SK-N-SH treated with all-trans-retinoic acid at 6 μM for 48 hours (cell line): Measurements from ENCODE around the gene EXOSC5.

Source experiments
- ATAC-seq: fragments of 200-7000 bp; cut with Tn5 transposase; 3 replicates; pipeline ENCODE4 v1.9.1; 2020; ENCODE audit warnings: mild to moderate bottlenecking, moderate library complexity
- ARNTL ChIP-seq: fragments of 450-650 bp; formaldehyde crosslinking; IDR thresholded peaks from 2 replicates; pipeline ENCODE4 v1.5.0; 2020; ENCODE audit warnings: low read depth, mild to moderate bottlenecking, moderate library complexity, borderline replicate concordance
- BACH2 ChIP-seq: fragments of 250-450 bp; sonication (Bioruptor Pico); IDR thresholded peaks from 2 replicates; pipeline ENCODE4 v1.9.0; 2021; ENCODE audit warnings: mild to moderate bottlenecking, borderline replicate concordance
- CSDC2 ChIP-seq: fragments of 250-450 bp; sonication (Bioruptor Pico); IDR thresholded peaks from 2 replicates; pipeline ENCODE4 v1.5.0; 2020; ENCODE audit warnings: mild to moderate bottlenecking, moderate library complexity
- ESRRG ChIP-seq: fragments of 250-450 bp; sonication (Bioruptor Pico); IDR thresholded peaks from 2 replicates; pipeline ENCODE4 v1.6.1; 2021; ENCODE audit warnings: mild to moderate bottlenecking
- ISL1 ChIP-seq: fragments of 250-450 bp; sonication (Bioruptor Pico); IDR thresholded peaks from 2 replicates; pipeline ENCODE4 v2.1.2; 2022; ENCODE audit warnings: mild to moderate bottlenecking, moderate library complexity
- OSR1 ChIP-seq: fragments of 250-450 bp; sonication (Bioruptor Pico); IDR thresholded peaks from 2 replicates; pipeline ENCODE4 v1.8.0; 2022; ENCODE audit warnings: moderate library complexity, mild to moderate bottlenecking, inconsistent platforms
- PPARA ChIP-seq: fragments of 250-450 bp; sonication (Bioruptor Pico); IDR thresholded peaks from 2 replicates; pipeline ENCODE4 v1.5.0; 2020; ENCODE audit warnings: mild to moderate bottlenecking, borderline replicate concordance
- RARB ChIP-seq: fragments of 250-450 bp; sonication (Bioruptor Pico); IDR thresholded peaks from 2 replicates; pipeline ENCODE4 v1.8.0; 2021; ENCODE audit warnings: mild to moderate bottlenecking, moderate library complexity
- SNAI2 ChIP-seq: fragments of 250-450 bp; sonication (Bioruptor Pico); IDR thresholded peaks from 2 replicates; pipeline ENCODE4 v1.5.0; 2020; ENCODE audit warnings: mild to moderate bottlenecking, moderate library complexity
- TCF4 ChIP-seq: fragments of 250-450 bp; sonication (Bioruptor Pico); IDR thresholded peaks from 2 replicates; pipeline ENCODE4 v1.8.0; 2021; ENCODE audit warnings: mild to moderate bottlenecking, moderate library complexity, borderline replicate concordance
- ZC3H10 ChIP-seq: fragments of 250-450 bp; sonication (Bioruptor Pico); IDR thresholded peaks from 2 replicates; pipeline ENCODE4 v1.5.1; 2021; ENCODE audit warnings: mild to moderate bottlenecking, moderate library complexity
- ZFP3 ChIP-seq: fragments of 250-450 bp; sonication (Bioruptor Pico); IDR thresholded peaks from 2 replicates; pipeline ENCODE4 v1.5.0; 2020; ENCODE audit warnings: mild to moderate bottlenecking, moderate library complexity
- ZNF565 ChIP-seq: fragments of 450-650 bp; formaldehyde crosslinking; conservative IDR thresholded peaks from 2 replicates; pipeline ENCODE4 v1.5.0; 2020; ENCODE audit warnings: low read depth, mild to moderate bottlenecking, moderate library complexity
- ZNF70 ChIP-seq: fragments of 450-650 bp; formaldehyde crosslinking; IDR thresholded peaks from 2 replicates; pipeline ENCODE4 v1.5.0; 2020; ENCODE audit warnings: mild to moderate bottlenecking, moderate library complexity
- ZNF8 ChIP-seq: fragments of 450-650 bp; formaldehyde crosslinking; IDR thresholded peaks from 2 replicates; pipeline ENCODE4 v1.5.0; 2020; ENCODE audit warnings: mild to moderate bottlenecking, moderate library complexity
- TF ChIP-seq, protein P1 (sequence below): fragments of 250-450 bp; sonication (Bioruptor Pico); IDR thresholded peaks from 2 replicates; pipeline ENCODE4 v1.8.0; 2020; ENCODE audit warnings: mild to moderate bottlenecking, moderate library complexity, borderline replicate concordance
- TF ChIP-seq, protein P2 (sequence below): fragments of 250-450 bp; sonication (Bioruptor Pico); IDR thresholded peaks from 2 replicates; pipeline ENCODE4 v1.5.1; 2021; ENCODE audit warnings: mild to moderate bottlenecking, moderate library complexity
- TF ChIP-seq, protein P3 (sequence below): fragments of 250-450 bp; sonication (Bioruptor Pico); IDR thresholded peaks from 2 replicates; pipeline ENCODE4 v1.5.0; 2020; ENCODE audit warnings: mild to moderate bottlenecking, moderate library complexity
- TF ChIP-seq, protein P4 (sequence below): fragments of 250-450 bp; sonication (Bioruptor Pico); IDR thresholded peaks from 2 replicates; pipeline ENCODE4 v1.5.1; 2020; ENCODE audit warnings: low read depth, mild to moderate bottlenecking, moderate library complexity
- TF ChIP-seq, protein P5 (sequence below): fragments of 250-450 bp; sonication (Bioruptor Pico); IDR thresholded peaks from 2 replicates; pipeline ENCODE4 v1.8.0; 2021; ENCODE audit warnings: low read depth, mild to moderate bottlenecking, moderate library complexity, borderline replicate concordance

EXOSC5 gene

DNA sequence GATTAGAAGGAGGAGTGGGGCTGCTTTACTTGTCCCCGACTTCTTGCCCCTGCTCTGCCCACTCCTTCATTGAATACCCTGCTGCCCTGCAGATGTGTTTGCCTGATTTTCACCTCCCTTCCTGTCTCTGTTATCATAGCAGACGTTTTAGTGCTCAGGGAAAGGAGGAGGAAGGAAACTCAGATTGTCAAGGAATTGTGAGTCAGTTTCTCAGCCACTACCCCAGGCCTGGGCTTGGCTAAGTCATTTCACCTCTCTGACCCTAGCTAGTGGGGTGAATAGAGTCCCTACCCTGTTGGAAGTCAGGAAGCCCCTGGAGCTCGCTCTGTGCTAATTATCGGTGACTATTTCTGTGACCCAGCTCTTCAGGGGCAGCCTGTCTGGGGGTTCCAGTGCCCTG, 4.3 kb upstream of the EXOSC5 start:
- TF ChIP-seq PPARA (CRISPR knock-in tag) (no peak), ZFP3 (CRISPR knock-in tag) (no peak), CSDC2 (CRISPR knock-in tag) (no peak), ARNTL (CRISPR knock-in tag) (no peak), ESRRG (CRISPR knock-in tag) (no peak)
- TF ChIP-seq, protein P1, sequence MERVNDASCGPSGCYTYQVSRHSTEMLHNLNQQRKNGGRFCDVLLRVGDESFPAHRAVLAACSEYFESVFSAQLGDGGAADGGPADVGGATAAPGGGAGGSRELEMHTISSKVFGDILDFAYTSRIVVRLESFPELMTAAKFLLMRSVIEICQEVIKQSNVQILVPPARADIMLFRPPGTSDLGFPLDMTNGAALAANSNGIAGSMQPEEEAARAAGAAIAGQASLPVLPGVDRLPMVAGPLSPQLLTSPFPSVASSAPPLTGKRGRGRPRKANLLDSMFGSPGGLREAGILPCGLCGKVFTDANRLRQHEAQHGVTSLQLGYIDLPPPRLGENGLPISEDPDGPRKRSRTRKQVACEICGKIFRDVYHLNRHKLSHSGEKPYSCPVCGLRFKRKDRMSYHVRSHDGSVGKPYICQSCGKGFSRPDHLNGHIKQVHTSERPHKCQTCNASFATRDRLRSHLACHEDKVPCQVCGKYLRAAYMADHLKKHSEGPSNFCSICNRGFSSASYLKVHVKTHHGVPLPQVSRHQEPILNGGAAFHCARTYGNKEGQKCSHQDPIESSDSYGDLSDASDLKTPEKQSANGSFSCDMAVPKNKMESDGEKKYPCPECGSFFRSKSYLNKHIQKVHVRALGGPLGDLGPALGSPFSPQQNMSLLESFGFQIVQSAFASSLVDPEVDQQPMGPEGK (CRISPR knock-in tag) = no peak
- no peak for ATAC-seq

DNA sequence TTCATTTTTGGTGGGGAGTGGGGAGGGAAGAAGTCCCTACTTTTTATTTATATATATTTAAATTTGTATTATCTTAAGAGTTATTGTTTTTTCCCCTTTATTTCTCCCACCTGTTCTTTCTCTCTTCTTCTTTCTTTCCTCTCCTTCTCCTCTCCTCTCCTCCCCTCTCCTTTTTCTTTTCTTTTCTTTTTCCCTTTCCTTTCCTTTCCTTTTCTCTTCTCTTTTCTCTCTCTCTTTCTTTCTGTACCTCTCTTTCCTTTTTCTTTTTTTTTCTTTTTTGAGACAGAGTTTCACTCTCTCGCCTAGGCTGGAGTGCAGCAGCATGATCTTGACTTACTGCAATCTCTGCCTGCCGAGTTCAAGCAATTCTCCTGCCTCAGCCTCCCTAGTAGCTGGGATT, 2.4 kb upstream of the EXOSC5 start:
- TF ChIP-seq ESRRG (CRISPR knock-in tag) (no peak), ZNF565 (CRISPR knock-in tag) (no peak), ZNF8 (CRISPR knock-in tag) (no peak), ZNF70 (no peak)
- TF ChIP-seq, protein P2, sequence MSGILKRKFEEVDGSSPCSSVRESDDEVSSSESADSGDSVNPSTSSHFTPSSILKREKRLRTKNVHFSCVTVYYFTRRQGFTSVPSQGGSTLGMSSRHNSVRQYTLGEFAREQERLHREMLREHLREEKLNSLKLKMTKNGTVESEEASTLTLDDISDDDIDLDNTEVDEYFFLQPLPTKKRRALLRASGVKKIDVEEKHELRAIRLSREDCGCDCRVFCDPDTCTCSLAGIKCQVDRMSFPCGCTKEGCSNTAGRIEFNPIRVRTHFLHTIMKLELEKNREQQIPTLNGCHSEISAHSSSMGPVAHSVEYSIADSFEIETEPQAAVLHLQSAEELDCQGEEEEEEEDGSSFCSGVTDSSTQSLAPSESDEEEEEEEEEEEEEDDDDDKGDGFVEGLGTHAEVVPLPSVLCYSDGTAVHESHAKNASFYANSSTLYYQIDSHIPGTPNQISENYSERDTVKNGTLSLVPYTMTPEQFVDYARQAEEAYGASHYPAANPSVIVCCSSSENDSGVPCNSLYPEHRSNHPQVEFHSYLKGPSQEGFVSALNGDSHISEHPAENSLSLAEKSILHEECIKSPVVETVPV (CRISPR knock-in tag) = no peak

DNA sequence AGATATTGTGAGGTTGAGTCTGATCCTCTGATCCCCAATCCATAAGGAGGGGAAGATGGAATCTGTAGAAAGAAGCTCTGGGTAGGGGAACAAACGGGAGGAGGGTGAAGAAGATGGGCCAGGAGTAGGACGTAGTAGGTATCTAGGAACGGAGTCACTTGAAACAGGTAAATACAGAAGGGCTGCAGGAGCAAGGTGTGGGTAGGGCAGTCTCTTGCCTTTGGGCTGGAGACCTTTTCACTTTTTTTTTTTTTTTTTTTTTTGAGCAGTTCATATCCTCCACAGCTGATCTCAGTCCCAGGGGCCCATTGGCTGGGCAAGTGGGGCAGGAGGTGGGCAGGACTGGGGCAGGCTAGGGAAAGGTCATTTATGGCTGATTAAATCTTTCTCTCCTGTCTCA, 1.9 kb upstream of the EXOSC5 start:
- ATAC-seq = no peak
- TF ChIP-seq RARB (CRISPR knock-in tag) (no peak), ZC3H10 (CRISPR knock-in tag) (no peak), ARNTL (CRISPR knock-in tag) (no peak), SNAI2 (no peak), CSDC2 (CRISPR knock-in tag) (no peak)
- TF ChIP-seq, protein P3, sequence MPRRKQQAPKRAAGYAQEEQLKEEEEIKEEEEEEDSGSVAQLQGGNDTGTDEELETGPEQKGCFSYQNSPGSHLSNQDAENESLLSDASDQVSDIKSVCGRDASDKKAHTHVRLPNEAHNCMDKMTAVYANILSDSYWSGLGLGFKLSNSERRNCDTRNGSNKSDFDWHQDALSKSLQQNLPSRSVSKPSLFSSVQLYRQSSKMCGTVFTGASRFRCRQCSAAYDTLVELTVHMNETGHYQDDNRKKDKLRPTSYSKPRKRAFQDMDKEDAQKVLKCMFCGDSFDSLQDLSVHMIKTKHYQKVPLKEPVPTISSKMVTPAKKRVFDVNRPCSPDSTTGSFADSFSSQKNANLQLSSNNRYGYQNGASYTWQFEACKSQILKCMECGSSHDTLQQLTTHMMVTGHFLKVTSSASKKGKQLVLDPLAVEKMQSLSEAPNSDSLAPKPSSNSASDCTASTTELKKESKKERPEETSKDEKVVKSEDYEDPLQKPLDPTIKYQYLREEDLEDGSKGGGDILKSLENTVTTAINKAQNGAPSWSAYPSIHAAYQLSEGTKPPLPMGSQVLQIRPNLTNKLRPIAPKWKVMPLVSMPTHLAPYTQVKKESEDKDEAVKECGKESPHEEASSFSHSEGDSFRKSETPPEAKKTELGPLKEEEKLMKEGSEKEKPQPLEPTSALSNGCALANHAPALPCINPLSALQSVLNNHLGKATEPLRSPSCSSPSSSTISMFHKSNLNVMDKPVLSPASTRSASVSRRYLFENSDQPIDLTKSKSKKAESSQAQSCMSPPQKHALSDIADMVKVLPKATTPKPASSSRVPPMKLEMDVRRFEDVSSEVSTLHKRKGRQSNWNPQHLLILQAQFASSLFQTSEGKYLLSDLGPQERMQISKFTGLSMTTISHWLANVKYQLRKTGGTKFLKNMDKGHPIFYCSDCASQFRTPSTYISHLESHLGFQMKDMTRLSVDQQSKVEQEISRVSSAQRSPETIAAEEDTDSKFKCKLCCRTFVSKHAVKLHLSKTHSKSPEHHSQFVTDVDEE = no peak

More for the DNA sequence above, 2.4 kb upstream of the EXOSC5 start:
- no peak for ATAC-seq

DNA sequence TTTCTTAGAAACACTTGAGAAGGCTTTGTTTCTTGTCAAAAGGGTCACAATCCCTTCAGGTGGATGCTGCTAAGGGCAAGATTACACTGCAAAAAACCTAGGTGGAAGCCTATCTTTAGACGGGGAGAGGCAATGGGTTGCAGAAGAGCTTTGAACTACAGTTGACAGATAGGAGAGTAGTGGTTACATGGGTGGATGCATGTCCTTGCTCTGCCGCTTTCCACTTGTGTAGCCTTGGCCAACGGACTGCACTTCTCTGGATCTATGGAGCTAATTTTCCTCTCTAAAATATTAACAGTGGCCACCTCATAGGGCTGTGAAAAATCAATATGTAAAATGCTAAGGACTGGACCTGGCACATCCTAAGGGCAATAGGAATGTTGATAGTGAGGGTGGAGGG, 1.4 kb upstream of the EXOSC5 start:
- ATAC-seq = no peak
- TF ChIP-seq ZC3H10 (CRISPR knock-in tag) = no peak
- TF ChIP-seq, protein P4, sequence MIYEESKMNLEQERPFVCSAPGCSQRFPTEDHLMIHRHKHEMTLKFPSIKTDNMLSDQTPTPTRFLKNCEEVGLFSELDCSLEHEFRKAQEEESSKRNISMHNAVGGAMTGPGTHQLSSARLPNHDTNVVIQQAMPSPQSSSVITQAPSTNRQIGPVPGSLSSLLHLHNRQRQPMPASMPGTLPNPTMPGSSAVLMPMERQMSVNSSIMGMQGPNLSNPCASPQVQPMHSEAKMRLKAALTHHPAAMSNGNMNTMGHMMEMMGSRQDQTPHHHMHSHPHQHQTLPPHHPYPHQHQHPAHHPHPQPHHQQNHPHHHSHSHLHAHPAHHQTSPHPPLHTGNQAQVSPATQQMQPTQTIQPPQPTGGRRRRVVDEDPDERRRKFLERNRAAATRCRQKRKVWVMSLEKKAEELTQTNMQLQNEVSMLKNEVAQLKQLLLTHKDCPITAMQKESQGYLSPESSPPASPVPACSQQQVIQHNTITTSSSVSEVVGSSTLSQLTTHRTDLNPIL (CRISPR knock-in tag) = no peak
- no peak for TF ChIP-seq ZNF70
- no peak for TF ChIP-seq ZNF8 (CRISPR knock-in tag)
- TF ChIP-seq, protein P2 (CRISPR knock-in tag) = no peak
- TF ChIP-seq, protein P5, sequence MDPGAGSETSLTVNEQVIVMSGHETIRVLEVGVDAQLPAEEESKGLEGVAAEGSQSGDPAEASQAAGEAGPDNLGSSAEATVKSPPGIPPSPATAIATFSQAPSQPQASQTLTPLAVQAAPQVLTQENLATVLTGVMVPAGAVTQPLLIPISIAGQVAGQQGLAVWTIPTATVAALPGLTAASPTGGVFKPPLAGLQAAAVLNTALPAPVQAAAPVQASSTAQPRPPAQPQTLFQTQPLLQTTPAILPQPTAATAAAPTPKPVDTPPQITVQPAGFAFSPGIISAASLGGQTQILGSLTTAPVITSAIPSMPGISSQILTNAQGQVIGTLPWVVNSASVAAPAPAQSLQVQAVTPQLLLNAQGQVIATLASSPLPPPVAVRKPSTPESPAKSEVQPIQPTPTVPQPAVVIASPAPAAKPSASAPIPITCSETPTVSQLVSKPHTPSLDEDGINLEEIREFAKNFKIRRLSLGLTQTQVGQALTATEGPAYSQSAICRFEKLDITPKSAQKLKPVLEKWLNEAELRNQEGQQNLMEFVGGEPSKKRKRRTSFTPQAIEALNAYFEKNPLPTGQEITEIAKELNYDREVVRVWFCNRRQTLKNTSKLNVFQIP (CRISPR knock-in tag) = no peak
- TF ChIP-seq, protein P1 (CRISPR knock-in tag) = no peak
- no peak for TF ChIP-seq OSR1 (CRISPR knock-in tag)
- no peak for TF ChIP-seq TCF4 (CRISPR knock-in tag)
- no peak for TF ChIP-seq ISL1 (CRISPR knock-in tag)
- no peak for TF ChIP-seq ARNTL (CRISPR knock-in tag)
- TF ChIP-seq PPARA (CRISPR knock-in tag) = no peak
- no peak for TF ChIP-seq CSDC2 (CRISPR knock-in tag)
- no peak for TF ChIP-seq SNAI2
- TF ChIP-seq ZFP3 (CRISPR knock-in tag) = no peak
- no peak for TF ChIP-seq BACH2
